ENCODE data around the gene ZCCHC24. TPM values are rescaled to one million over a fixed set of nuclear protein-coding genes. Genes with fewer than 3 reads are reported as not detected.

ZCCHC24 gene
- polyA plus RNA-seq, 3 donors = 3.9 to 5.0 (median 4.0) TPM

GRCh38 chr10:79374312-79375191 lies 70.9 kb downstream of the ZCCHC24 start:
- no peaks in the 10 kb centered on the region for H3K79me2 ChIP-seq (ENCODE audit: insufficient read depth, low read length)
- Mint-ChIP-seq H3K4me3 (no peak overlapping the region), H3K4me1 (peaks cover 5% of the 10 kb centered on the region), H3K27me3 (ENCODE audit: low read depth in 3 of 3) (peaks cover 0 to 1% (median 1%) of the 10 kb centered on the region in 3 donors), H3K36me3 (no peaks in the 10 kb centered on the region), H3K9me3 (peaks cover 0 to 17% (median 6%) of the 10 kb centered on the region in 7 donors), H3K27ac (peak overlapping the region in 1 of 7 donors; percentile 8)
- intact Hi-C loops (cut with micrococcal nuclease) = loop anchor here (5.0 kb wide), 2 partner anchors 93 to 113 kb away; no protein-coding TSS in a partner anchor
- H2AFZ ChIP-seq (ENCODE audit: insufficient read depth, low read depth, low read length, poor library complexity, severe bottlenecking) = no peak overlapping the region
- H3K9me3 ChIP-seq (replicated peaks in 1 of 2; ENCODE audit: control insufficient read depth in 1 of 2, insufficient read depth in 1 of 2, low read length in 2 of 2) = no peaks in the 10 kb centered on the region
- no peak overlapping the region for H3K9ac ChIP-seq (ENCODE audit: insufficient read depth, low read length, poor library complexity, severe bottlenecking)
- DNase-seq = peak; percentile 60 to 75 (median 71)
- WGBS (ENCODE audit: insufficient coverage) = 3% methylated on average over 4 of the region's 7 CpGs
- H3K27me3 ChIP-seq (ENCODE audit: control insufficient read depth in 2 of 2, insufficient read depth in 2 of 2, low read length in 2 of 2) = no peaks in the 10 kb centered on the region
- no peak overlapping the region for H3K27ac ChIP-seq (ENCODE audit: low read depth in 1 of 2, low read length in 2 of 2)
- peak; percentile 99 for TF ChIP-seq CTCF (IDR thresholded peaks at IDR 0.05)
- no peaks in the 10 kb centered on the region for H3K36me3 ChIP-seq (replicated peaks in 1 of 2; ENCODE audit: control insufficient read depth in 1 of 2, insufficient read depth in 2 of 2, low read length in 2 of 2)
- H3K4me2 ChIP-seq (replicated peaks; ENCODE audit: extremely low read depth, low read length, poor library complexity, severe bottlenecking) = no peak overlapping the region
- H3K4me3 ChIP-seq (replicated peaks in 1 of 3; ENCODE audit: low read depth in 2 of 3, low read length in 3 of 3) = no peak overlapping the region
- no peaks in the 10 kb centered on the region for H4K20me1 ChIP-seq (ENCODE audit: insufficient read depth, low read length)
- H3K4me1 ChIP-seq (ENCODE audit: control insufficient read depth in 1 of 2, insufficient read depth in 2 of 2, low read length in 2 of 2) = no peaks in the 10 kb centered on the region

- H3K4me3 Mint-ChIP-seq = no peak overlapping the region
- TF ChIP-seq CTCF (IDR thresholded peaks at IDR 0.05) = no peak
- H3K36me3 ChIP-seq (replicated peaks in 1 of 2; ENCODE audit: control insufficient read depth in 1 of 2, insufficient read depth in 2 of 2, low read length in 2 of 2) = no peaks in the 10 kb centered on the region
- H3K4me1 Mint-ChIP-seq = peaks cover 5% of the 10 kb centered on the region
- DNase-seq = no peak
- no peak overlapping the region for H3K4me2 ChIP-seq (replicated peaks; ENCODE audit: extremely low read depth, low read length, poor library complexity, severe bottlenecking)
- peaks cover 0 to 17% (median 6%) of the 10 kb centered on the region in 7 donors for H3K9me3 Mint-ChIP-seq
- H3K9ac ChIP-seq (ENCODE audit: insufficient read depth, low read length, poor library complexity, severe bottlenecking) = no peak overlapping the region
- no peaks in the 10 kb centered on the region for H3K27me3 ChIP-seq (ENCODE audit: control insufficient read depth in 2 of 2, insufficient read depth in 2 of 2, low read length in 2 of 2)
- H3K36me3 Mint-ChIP-seq = no peaks in the 10 kb centered on the region
- H3K4me1 ChIP-seq (ENCODE audit: control insufficient read depth in 1 of 2, insufficient read depth in 2 of 2, low read length in 2 of 2) = no peaks in the 10 kb centered on the region
- H3K79me2 ChIP-seq (ENCODE audit: insufficient read depth, low read length) = no peaks in the 10 kb centered on the region
- intact Hi-C loops (cut with micrococcal nuclease) = loop anchor here in 1 of 2 donors (5.0 kb wide), 2 partner anchors 94 to 114 kb away; no protein-coding TSS in a partner anchor
- 76% methylated on average over 2 of the region's 4 CpGs for WGBS (ENCODE audit: insufficient coverage)
- peaks cover 0 to 1% (median 1%) of the 10 kb centered on the region in 3 donors for H3K27me3 Mint-ChIP-seq (ENCODE audit: low read depth in 3 of 3)
- no peak overlapping the region for H3K4me3 ChIP-seq (replicated peaks in 1 of 3; ENCODE audit: low read depth in 2 of 3, low read length in 3 of 3)
- no peak overlapping the region for H2AFZ ChIP-seq (ENCODE audit: insufficient read depth, low read depth, low read length, poor library complexity, severe bottlenecking)
- no peaks in the 10 kb centered on the region for H3K9me3 ChIP-seq (replicated peaks in 1 of 2; ENCODE audit: control insufficient read depth in 1 of 2, insufficient read depth in 1 of 2, low read length in 2 of 2)
- no peaks in the 10 kb centered on the region for H4K20me1 ChIP-seq (ENCODE audit: insufficient read depth, low read length)
- H3K27ac Mint-ChIP-seq = no peak overlapping the region
- H3K27ac ChIP-seq (ENCODE audit: low read depth in 1 of 2, low read length in 2 of 2) = no peak overlapping the region
These were observed 72.6 kb downstream of the ZCCHC24 start for GRCh38 chr10:79372871-79373270.

Data from CD14-positive monocyte (primary cell).